WTC11 (cell line): ENCODE measurements around the gene TMEM263. TPM values are rescaled to one million over a fixed set of nuclear protein-coding genes. Genes with fewer than 3 reads are reported as not detected.

Source experiments
- ATAC-seq: fragments of 200-7000 bp; cut with Tn5 transposase; 2 replicates; pipeline ENCODE4 v1.10.0; 2021; ENCODE audit warnings: mild to moderate bottlenecking, moderate library complexity
- CTCF ChIA-PET: fragments of 300-600 bp; sonication (Branson Sonifier 250); formaldehyde crosslinking; loops from one replicate; lab custom pipeline; 2021; ENCODE audit warnings: antibody characterized with exemption; lab: Charles Lee
- POLR2A ChIA-PET: fragments of 350-600 bp; sonication (Branson Sonifier 250); formaldehyde crosslinking; loops from one replicate; lab custom pipeline; 2021; ENCODE audit warnings: antibody characterized with exemption; lab: Charles Lee
- DNase-seq: peaks from one replicate; pipeline ENCODE4 v3.0.0; 2021; ENCODE audit warnings: low spot score
- H3K27ac Mint-ChIP-seq: 2 replicates; pipeline ENCODE4 v1.8.0; 2021; ENCODE audit warnings: mixed read lengths
- H3K27me3 Mint-ChIP-seq: 2 replicates; pipeline ENCODE4 v1.8.0; 2021; ENCODE audit warnings: low read depth, mild to moderate bottlenecking, moderate library complexity, mixed read lengths
- H3K36me3 Mint-ChIP-seq: 2 replicates; pipeline ENCODE4 v1.8.0; 2021; ENCODE audit warnings: mixed read lengths
- H3K4me1 Mint-ChIP-seq: 2 replicates; pipeline ENCODE4 v1.8.0; 2022; ENCODE audit warnings: mixed read lengths
- H3K4me3 Mint-ChIP-seq: 2 replicates; pipeline ENCODE4 v1.8.0; 2021; ENCODE audit warnings: mild to moderate bottlenecking, moderate library complexity, mixed read lengths
- H3K9me3 Mint-ChIP-seq: 2 replicates; pipeline ENCODE4 v1.8.0; 2021; ENCODE audit warnings: mixed read lengths
- ATF6 ChIP-seq: sonication (generic); formaldehyde crosslinking; IDR thresholded peaks from 2 replicates; pipeline ENCODE4 v1.8.1; 2023; ENCODE audit warnings: mild to moderate bottlenecking, missing genetic modification reagents
- E2F4 ChIP-seq: sonication (generic); formaldehyde crosslinking; IDR thresholded peaks from 2 replicates; pipeline ENCODE4 v1.8.1; 2022; ENCODE audit warnings: low read depth, mild to moderate bottlenecking, moderate library complexity, missing genetic modification reagents, borderline replicate concordance
- E2F5 ChIP-seq: sonication (generic); formaldehyde crosslinking; IDR thresholded peaks from 2 replicates; pipeline ENCODE4 v1.8.1; 2022; ENCODE audit warnings: mild to moderate bottlenecking, moderate library complexity, missing genetic modification reagents
- ERG ChIP-seq: fragments of 250-450 bp; sonication (Bioruptor Pico); IDR thresholded peaks from 2 replicates; pipeline ENCODE4 v1.8.0; 2021; ENCODE audit warnings: mild to moderate bottlenecking
- HMGA2 ChIP-seq: fragments of 250-450 bp; sonication (Bioruptor Pico); IDR thresholded peaks from 2 replicates; pipeline ENCODE4 v1.4.0; 2021; ENCODE audit warnings: mild to moderate bottlenecking, moderate library complexity
- HMGXB4 ChIP-seq: sonication (generic); formaldehyde crosslinking; IDR thresholded peaks from 2 replicates; pipeline ENCODE4 v1.8.1; 2023; ENCODE audit warnings: mild to moderate bottlenecking, moderate library complexity, missing genetic modification reagents
- IRF1 ChIP-seq: sonication (generic); formaldehyde crosslinking; IDR thresholded peaks from 2 replicates; pipeline ENCODE4 v1.8.0; 2023; ENCODE audit warnings: missing genetic modification reagents
- IRF2 ChIP-seq: sonication (generic); formaldehyde crosslinking; IDR thresholded peaks from 2 replicates; pipeline ENCODE4 v1.8.0; 2022; ENCODE audit warnings: low read depth, missing genetic modification reagents, borderline replicate concordance
- MAX ChIP-seq: sonication (generic); formaldehyde crosslinking; IDR thresholded peaks from 2 replicates; pipeline ENCODE4 v1.8.0; 2022; ENCODE audit warnings: mild to moderate bottlenecking, missing genetic modification reagents
- MLX ChIP-seq: sonication (generic); formaldehyde crosslinking; IDR thresholded peaks from 2 replicates; pipeline ENCODE4 v1.8.1; 2023; ENCODE audit warnings: mild to moderate bottlenecking, missing genetic modification reagents, moderate library complexity
- MXD4 ChIP-seq: fragments of 250-450 bp; sonication (Bioruptor Pico); IDR thresholded peaks from 2 replicates; pipeline ENCODE4 v1.8.0; 2021; ENCODE audit warnings: mild to moderate bottlenecking, moderate library complexity, borderline replicate concordance
- NR2C2 ChIP-seq: sonication (generic); formaldehyde crosslinking; IDR thresholded peaks from 2 replicates; pipeline ENCODE4 v1.8.0; 2022; ENCODE audit warnings: mild to moderate bottlenecking, missing genetic modification reagents
- NR3C1 ChIP-seq: sonication (generic); formaldehyde crosslinking; conservative IDR thresholded peaks from 2 replicates; pipeline ENCODE4 v1.8.1; 2023; ENCODE audit warnings: low read depth, mild to moderate bottlenecking, missing genetic modification reagents
- PREB ChIP-seq: sonication (generic); formaldehyde crosslinking; IDR thresholded peaks from 2 replicates; pipeline ENCODE4 v1.8.1; 2022; ENCODE audit warnings: mild to moderate bottlenecking, missing genetic modification reagents, moderate library complexity, borderline replicate concordance
- RELA ChIP-seq: sonication (generic); formaldehyde crosslinking; IDR thresholded peaks from 2 replicates; pipeline ENCODE4 v1.8.1; 2022; ENCODE audit warnings: missing genetic modification reagents, mild to moderate bottlenecking, borderline replicate concordance
- SP1 ChIP-seq: sonication (generic); formaldehyde crosslinking; conservative IDR thresholded peaks from 2 replicates; pipeline ENCODE4 v1.8.1; 2022; ENCODE audit warnings: missing genetic modification reagents
- USF2 ChIP-seq: sonication (generic); formaldehyde crosslinking; IDR thresholded peaks from 2 replicates; pipeline ENCODE4 v1.8.1; 2023; ENCODE audit warnings: mild to moderate bottlenecking, missing genetic modification reagents, moderate library complexity
- ZNF121 ChIP-seq: sonication (generic); formaldehyde crosslinking; IDR thresholded peaks from 2 replicates; pipeline ENCODE4 v1.8.0; 2023; ENCODE audit warnings: missing genetic modification reagents
- ZNF138 ChIP-seq: sonication (generic); formaldehyde crosslinking; conservative IDR thresholded peaks from 2 replicates; pipeline ENCODE4 v1.8.1; 2022; ENCODE audit warnings: mild to moderate bottlenecking, moderate library complexity, missing genetic modification reagents
- ZNF232 ChIP-seq: sonication (generic); formaldehyde crosslinking; IDR thresholded peaks from 2 replicates; pipeline ENCODE4 v1.8.0; 2022; ENCODE audit warnings: mild to moderate bottlenecking, missing genetic modification reagents
- ZNF396 ChIP-seq: fragments of 250-450 bp; sonication (Bioruptor Pico); IDR thresholded peaks from 2 replicates; pipeline ENCODE4 v1.8.0; 2021; ENCODE audit warnings: mild to moderate bottlenecking, moderate library complexity, borderline replicate concordance
- ZNF423 ChIP-seq: fragments of 250-450 bp; sonication (Bioruptor Pico); IDR thresholded peaks from 2 replicates; pipeline ENCODE4 v2.1.2; 2022; ENCODE audit warnings: mild to moderate bottlenecking, moderate library complexity
- total RNA-seq: library from RNA; stranded (reverse); gene quantifications from 3 replicates; pipeline ENCODE4 v1.2.3, GENCODE V29; 2021

Gene TMEM263
- total RNA-seq, 1 experiment from 2014 or later: 18.0 TPM

DNA sequence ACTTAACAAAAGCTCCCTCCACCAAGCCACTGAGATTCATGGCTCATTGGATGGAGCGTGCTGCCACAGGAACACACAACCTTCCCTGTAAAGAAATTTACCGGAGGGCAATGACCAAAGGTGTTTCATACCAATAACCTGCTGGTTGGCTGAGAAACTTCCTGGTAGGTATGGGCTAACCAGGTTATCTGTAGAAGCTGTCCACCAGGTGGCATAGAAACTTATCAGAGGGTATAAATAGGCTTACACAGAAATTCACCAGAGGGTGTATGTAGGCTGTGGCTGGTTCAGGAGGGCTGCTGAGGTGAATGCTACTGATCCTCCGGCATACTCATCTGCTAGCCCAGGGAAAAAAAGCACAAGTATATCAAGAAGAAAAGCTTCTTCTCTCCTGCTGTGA lies 58.3 kb downstream of the TMEM263 start (continued):
- TF ChIP-seq IRF1: no peak
- no peak for TF ChIP-seq E2F5 (CRISPR knock-in tag)
- TF ChIP-seq RELA (CRISPR knock-in tag): no peak
- no peak for TF ChIP-seq NR2C2 (CRISPR knock-in tag)
- no peak for TF ChIP-seq SP1 (CRISPR knock-in tag)
- no peak for TF ChIP-seq ZNF423 (CRISPR knock-in tag)
- no peak for TF ChIP-seq MAX (CRISPR knock-in tag)
- no peak for TF ChIP-seq ZNF232 (CRISPR knock-in tag)
- no peak for TF ChIP-seq HMGA2
- no peak for TF ChIP-seq ZNF138 (CRISPR knock-in tag)
- TF ChIP-seq NR3C1: no peak
- no peak for TF ChIP-seq ATF6
- no peak for TF ChIP-seq USF2 (CRISPR knock-in tag)

- Mint-ChIP-seq H3K36me3 (no peaks in the 10 kb centered on the region), H3K27me3 (no peaks in the 10 kb centered on the region), H3K4me1 (no peaks in the 10 kb centered on the region), H3K4me3 (no peak overlapping the region), H3K27ac (peak overlapping the region; percentile 3; the same call in 1 of the 2 replicates), H3K9me3 (no peaks in the 10 kb centered on the region)
- ATAC-seq (no peak), DNase-seq (no peak)
- ChIA-PET CTCF (interaction anchor here (1.0 kb wide), 1 partner anchor 9 kb away, joined by 3 read pairs; no protein-coding TSS in a partner anchor), POLR2A (no interaction called here)
- TF ChIP-seq HMGXB4 (CRISPR knock-in tag) (no peak), ZNF396 (CRISPR knock-in tag) (no peak), HMGA2 (no peak), PREB (CRISPR knock-in tag) (no peak), ERG (CRISPR knock-in tag) (no peak), IRF1 (no peak), ZNF121 (CRISPR knock-in tag) (no peak), MXD4 (CRISPR knock-in tag) (no peak), MLX (CRISPR knock-in tag) (no peak), E2F4 (CRISPR knock-in tag) (no peak), IRF2 (no peak)
These were observed 61.3 kb downstream of the TMEM263 start for GRCh38 chr12:107017042-107017441.
